GM23338 (cell line): ENCODE data around the gene RTN4IP1. TPM values are rescaled to one million over a fixed set of nuclear protein-coding genes. Genes with fewer than 3 reads are reported as not detected.

Source experiments
- ATAC-seq: fragments of 200-7000 bp; cut with Tn5 transposase; 3 replicates; pipeline ENCODE4 v1.9.1; 2020
- DNase-seq: peaks from one replicate; pipeline ENCODE4 v3.0.0-alpha.2; 2015; ENCODE audit warnings: low spot score
- H2AFZ ChIP-seq: fragments of 200-600 bp; sonication (generic); 2 replicates; pipeline ENCODE4 v1.8.0; 2016; ENCODE audit warnings: antibody characterized with exemption, mild to moderate bottlenecking, moderate library complexity
- H3F3A ChIP-seq: fragments of 200-600 bp; sonication (generic); replicated peaks from 2 replicates; pipeline ENCODE4 v1.8.0; 2017; ENCODE audit warnings: antibody characterized with exemption, mixed run types, low read depth
- H3K27ac ChIP-seq: fragments of 200-600 bp; sonication (generic); 2 replicates; pipeline ENCODE4 v1.6.1; 2016; ENCODE audit warnings: low read depth
- H3K27me3 ChIP-seq: fragments of 200-600 bp; sonication (generic); 2 replicates; pipeline ENCODE4 v1.8.0; 2016; ENCODE audit warnings: mild to moderate bottlenecking, mixed run types, moderate library complexity; ENCODE audit not compliant: insufficient read depth
- H3K36me3 ChIP-seq: fragments of 200-600 bp; sonication (generic); 2 replicates; pipeline ENCODE4 v1.8.0; 2016; ENCODE audit warnings: mild to moderate bottlenecking; ENCODE audit not compliant: insufficient read depth
- H3K4me1 ChIP-seq: fragments of 200-600 bp; sonication (generic); 2 replicates; pipeline ENCODE4 v1.8.0; 2016; ENCODE audit warnings: mild to moderate bottlenecking, moderate library complexity; ENCODE audit not compliant: insufficient read depth
- H3K4me2 ChIP-seq: fragments of 200-600 bp; sonication (generic); 2 replicates; pipeline ENCODE4 v1.7.1; 2017; ENCODE audit warnings: mixed run types
- H3K4me3 ChIP-seq: fragments of 200-600 bp; sonication (generic); 2 replicates; pipeline ENCODE4 v1.6.1; 2016; ENCODE audit warnings: mixed run types
- H3K79me2 ChIP-seq: fragments of 200-600 bp; sonication (generic); replicated peaks from 2 replicates; pipeline ENCODE4 v1.8.0; 2017; ENCODE audit warnings: mild to moderate bottlenecking; ENCODE audit not compliant: insufficient read depth
- H3K9me2 ChIP-seq: fragments of 200-600 bp; sonication (generic); 2 replicates; pipeline ENCODE4 v1.8.0; 2017; ENCODE audit not compliant: insufficient read depth
- H4K20me1 ChIP-seq: fragments of 200-600 bp; sonication (generic); replicated peaks from 2 replicates; pipeline ENCODE4 v1.8.0; 2017; ENCODE audit warnings: mild to moderate bottlenecking; ENCODE audit not compliant: insufficient read depth
- H3K27ac Mint-ChIP-seq: 2 replicates; pipeline ENCODE4 v1.8.0; 2020; ENCODE audit warnings: inconsistent platforms, mild to moderate bottlenecking, moderate library complexity, mixed read lengths
- H3K27me3 Mint-ChIP-seq: 3 replicates; pipeline ENCODE4 v1.8.0; 2022; ENCODE audit warnings: low read depth, mild to moderate bottlenecking, moderate library complexity, mixed read lengths, inconsistent platforms; ENCODE audit not compliant: insufficient read depth, poor library complexity
- H3K36me3 Mint-ChIP-seq: 3 replicates; pipeline ENCODE4 v1.8.0; 2021; ENCODE audit warnings: low read depth, mild to moderate bottlenecking, inconsistent platforms, moderate library complexity, mixed read lengths
- H3K4me1 Mint-ChIP-seq: 3 replicates; pipeline ENCODE4 v1.8.0; 2020; ENCODE audit warnings: mild to moderate bottlenecking, inconsistent platforms, mixed read lengths
- H3K4me3 Mint-ChIP-seq: 3 replicates; pipeline ENCODE4 v1.8.0; 2021; ENCODE audit warnings: moderate library complexity, mild to moderate bottlenecking, inconsistent platforms, mixed read lengths
- H3K9me3 Mint-ChIP-seq: 3 replicates; pipeline ENCODE4 v1.8.0; 2020; ENCODE audit warnings: moderate library complexity, mild to moderate bottlenecking, inconsistent platforms, mixed read lengths
- CREB1 ChIP-seq: fragments of 250-450 bp; sonication (Bioruptor Pico); IDR thresholded peaks from 2 replicates; pipeline ENCODE4 v1.5.0; 2020; ENCODE audit warnings: low read depth, mild to moderate bottlenecking, moderate library complexity
- POLR2AphosphoS5 ChIP-seq: IDR thresholded peaks from 2 replicates; pipeline ENCODE4 v1.6.1; 2016; ENCODE audit warnings: antibody characterized with exemption, low read depth
- polyA plus RNA-seq: library from polyadenylated mRNA; unstranded; fragments of >200 nt; fragmentation: Nextera tagmentation; extraction: Ambion mirVana; gene quantifications from 2 replicates; pipeline ENCODE4 v1.2.1, GENCODE V29; 2016
- total RNA-seq: library from RNA; depleted of rRNA; stranded (reverse); fragments of >200 nt; shearing (Covaris generic); gene quantifications from 2 replicates; pipeline ENCODE4 v1.2.3, GENCODE V29; 2014
- TF ChIP-seq, protein P1 (sequence below): IDR thresholded peaks from 2 replicates; pipeline ENCODE4 v1.6.1; 2016; ENCODE audit warnings: antibody characterized with exemption
- TF ChIP-seq, protein P2 (sequence below): fragments of 250-450 bp; sonication (Bioruptor Pico); IDR thresholded peaks from 2 replicates; pipeline ENCODE4 v1.5.0; 2020; ENCODE audit warnings: mild to moderate bottlenecking, moderate library complexity
- TF ChIP-seq, protein P3 (sequence below): IDR thresholded peaks from one replicate; pipeline ENCODE4 v1.6.1; 2018; ENCODE audit warnings: antibody characterized with exemption; ENCODE audit not compliant: unreplicated experiment

RTN4IP1 gene
- total and polyA plus RNA-seq, 2 experiments from 2014 or later, result 14.5 to 17.5 TPM

DNA sequence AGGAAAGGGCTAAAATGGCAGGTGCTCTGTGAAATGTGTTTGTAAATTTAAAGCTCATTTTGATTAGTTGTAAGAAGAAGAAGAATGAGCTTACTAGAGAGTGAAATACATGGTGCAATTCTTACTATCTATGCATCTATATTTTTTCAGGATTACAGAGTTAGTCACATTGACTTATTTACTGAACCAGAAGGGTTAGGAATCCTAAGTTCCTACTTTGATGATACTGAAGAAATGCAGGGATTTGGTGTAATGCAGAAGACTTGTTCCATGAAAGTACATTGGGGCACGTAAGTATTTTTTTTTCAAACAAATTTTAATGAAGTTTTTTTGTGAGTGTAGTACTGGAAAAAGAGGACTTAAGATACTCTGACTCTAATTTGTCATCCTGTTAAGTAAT, 99.3 kb downstream of the RTN4IP1 start:
- Mint-ChIP-seq H3K27ac (no peak overlapping the region), H3K27me3 (no peaks in the 10 kb centered on the region)
- no peak overlapping the region for H3K27ac ChIP-seq

More for the DNA sequence above, 99.3 kb downstream of the RTN4IP1 start:
- Histone ChIP-seq H3F3A (no peaks in the 10 kb centered on the region), H3K9me2 (no peaks in the 10 kb centered on the region), H3K4me2 (no peak overlapping the region), H3K36me3 (no peaks in the 10 kb centered on the region), H3K4me3 (no peak overlapping the region), H4K20me1 (no peaks in the 10 kb centered on the region), H3K79me2 (no peaks in the 10 kb centered on the region), H2AFZ (no peak overlapping the region), H3K4me1 (0 out of 2 replicates have a peak, but pooled peaks cover 4% of the 10 kb centered on the region), H3K27me3 (no peaks in the 10 kb centered on the region)
- TF ChIP-seq, protein P1, sequence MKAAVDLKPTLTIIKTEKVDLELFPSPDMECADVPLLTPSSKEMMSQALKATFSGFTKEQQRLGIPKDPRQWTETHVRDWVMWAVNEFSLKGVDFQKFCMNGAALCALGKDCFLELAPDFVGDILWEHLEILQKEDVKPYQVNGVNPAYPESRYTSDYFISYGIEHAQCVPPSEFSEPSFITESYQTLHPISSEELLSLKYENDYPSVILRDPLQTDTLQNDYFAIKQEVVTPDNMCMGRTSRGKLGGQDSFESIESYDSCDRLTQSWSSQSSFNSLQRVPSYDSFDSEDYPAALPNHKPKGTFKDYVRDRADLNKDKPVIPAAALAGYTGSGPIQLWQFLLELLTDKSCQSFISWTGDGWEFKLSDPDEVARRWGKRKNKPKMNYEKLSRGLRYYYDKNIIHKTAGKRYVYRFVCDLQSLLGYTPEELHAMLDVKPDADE, result no peak
- TF ChIP-seq CREB1, result no peak
- TF ChIP-seq, protein P2, sequence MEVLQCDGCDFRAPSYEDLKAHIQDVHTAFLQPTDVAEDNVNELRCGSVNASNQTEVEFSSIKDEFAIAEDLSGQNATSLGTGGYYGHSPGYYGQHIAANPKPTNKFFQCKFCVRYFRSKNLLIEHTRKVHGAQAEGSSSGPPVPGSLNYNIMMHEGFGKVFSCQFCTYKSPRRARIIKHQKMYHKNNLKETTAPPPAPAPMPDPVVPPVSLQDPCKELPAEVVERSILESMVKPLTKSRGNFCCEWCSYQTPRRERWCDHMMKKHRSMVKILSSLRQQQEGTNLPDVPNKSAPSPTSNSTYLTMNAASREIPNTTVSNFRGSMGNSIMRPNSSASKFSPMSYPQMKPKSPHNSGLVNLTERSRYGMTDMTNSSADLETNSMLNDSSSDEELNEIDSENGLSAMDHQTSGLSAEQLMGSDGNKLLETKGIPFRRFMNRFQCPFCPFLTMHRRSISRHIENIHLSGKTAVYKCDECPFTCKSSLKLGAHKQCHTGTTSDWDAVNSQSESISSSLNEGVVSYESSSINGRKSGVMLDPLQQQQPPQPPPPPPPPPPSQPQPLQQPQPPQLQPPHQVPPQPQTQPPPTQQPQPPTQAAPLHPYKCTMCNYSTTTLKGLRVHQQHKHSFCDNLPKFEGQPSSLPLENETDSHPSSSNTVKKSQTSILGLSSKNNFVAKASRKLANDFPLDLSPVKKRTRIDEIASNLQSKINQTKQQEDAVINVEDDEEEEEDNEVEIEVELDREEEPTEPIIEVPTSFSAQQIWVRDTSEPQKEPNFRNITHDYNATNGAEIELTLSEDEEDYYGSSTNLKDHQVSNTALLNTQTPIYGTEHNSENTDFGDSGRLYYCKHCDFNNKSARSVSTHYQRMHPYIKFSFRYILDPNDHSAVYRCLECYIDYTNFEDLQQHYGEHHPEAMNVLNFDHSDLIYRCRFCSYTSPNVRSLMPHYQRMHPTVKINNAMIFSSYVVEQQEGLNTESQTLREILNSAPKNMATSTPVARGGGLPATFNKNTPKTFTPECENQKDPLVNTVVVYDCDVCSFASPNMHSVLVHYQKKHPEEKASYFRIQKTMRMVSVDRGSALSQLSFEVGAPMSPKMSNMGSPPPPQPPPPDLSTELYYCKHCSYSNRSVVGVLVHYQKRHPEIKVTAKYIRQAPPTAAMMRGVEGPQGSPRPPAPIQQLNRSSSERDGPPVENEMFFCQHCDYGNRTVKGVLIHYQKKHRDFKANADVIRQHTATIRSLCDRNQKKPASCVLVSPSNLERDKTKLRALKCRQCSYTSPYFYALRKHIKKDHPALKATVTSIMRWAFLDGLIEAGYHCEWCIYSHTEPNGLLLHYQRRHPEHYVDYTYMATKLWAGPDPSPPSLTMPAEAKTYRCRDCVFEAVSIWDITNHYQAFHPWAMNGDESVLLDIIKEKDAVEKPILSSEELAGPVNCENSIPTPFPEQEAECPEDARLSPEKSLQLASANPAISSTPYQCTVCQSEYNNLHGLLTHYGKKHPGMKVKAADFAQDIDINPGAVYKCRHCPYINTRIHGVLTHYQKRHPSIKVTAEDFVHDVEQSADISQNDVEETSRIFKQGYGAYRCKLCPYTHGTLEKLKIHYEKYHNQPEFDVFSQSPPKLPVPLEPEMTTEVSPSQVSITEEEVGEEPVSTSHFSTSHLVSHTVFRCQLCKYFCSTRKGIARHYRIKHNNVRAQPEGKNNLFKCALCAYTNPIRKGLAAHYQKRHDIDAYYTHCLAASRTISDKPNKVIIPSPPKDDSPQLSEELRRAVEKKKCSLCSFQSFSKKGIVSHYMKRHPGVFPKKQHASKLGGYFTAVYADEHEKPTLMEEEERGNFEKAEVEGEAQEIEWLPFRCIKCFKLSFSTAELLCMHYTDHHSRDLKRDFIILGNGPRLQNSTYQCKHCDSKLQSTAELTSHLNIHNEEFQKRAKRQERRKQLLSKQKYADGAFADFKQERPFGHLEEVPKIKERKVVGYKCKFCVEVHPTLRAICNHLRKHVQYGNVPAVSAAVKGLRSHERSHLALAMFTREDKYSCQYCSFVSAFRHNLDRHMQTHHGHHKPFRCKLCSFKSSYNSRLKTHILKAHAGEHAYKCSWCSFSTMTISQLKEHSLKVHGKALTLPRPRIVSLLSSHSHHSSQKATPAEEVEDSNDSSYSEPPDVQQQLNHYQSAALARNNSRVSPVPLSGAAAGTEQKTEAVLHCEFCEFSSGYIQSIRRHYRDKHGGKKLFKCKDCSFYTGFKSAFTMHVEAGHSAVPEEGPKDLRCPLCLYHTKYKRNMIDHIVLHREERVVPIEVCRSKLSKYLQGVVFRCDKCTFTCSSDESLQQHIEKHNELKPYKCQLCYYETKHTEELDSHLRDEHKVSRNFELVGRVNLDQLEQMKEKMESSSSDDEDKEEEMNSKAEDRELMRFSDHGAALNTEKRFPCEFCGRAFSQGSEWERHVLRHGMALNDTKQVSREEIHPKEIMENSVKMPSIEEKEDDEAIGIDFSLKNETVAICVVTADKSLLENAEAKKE (CRISPR knock-in tag), result no peak
- TF ChIP-seq, protein P3, sequence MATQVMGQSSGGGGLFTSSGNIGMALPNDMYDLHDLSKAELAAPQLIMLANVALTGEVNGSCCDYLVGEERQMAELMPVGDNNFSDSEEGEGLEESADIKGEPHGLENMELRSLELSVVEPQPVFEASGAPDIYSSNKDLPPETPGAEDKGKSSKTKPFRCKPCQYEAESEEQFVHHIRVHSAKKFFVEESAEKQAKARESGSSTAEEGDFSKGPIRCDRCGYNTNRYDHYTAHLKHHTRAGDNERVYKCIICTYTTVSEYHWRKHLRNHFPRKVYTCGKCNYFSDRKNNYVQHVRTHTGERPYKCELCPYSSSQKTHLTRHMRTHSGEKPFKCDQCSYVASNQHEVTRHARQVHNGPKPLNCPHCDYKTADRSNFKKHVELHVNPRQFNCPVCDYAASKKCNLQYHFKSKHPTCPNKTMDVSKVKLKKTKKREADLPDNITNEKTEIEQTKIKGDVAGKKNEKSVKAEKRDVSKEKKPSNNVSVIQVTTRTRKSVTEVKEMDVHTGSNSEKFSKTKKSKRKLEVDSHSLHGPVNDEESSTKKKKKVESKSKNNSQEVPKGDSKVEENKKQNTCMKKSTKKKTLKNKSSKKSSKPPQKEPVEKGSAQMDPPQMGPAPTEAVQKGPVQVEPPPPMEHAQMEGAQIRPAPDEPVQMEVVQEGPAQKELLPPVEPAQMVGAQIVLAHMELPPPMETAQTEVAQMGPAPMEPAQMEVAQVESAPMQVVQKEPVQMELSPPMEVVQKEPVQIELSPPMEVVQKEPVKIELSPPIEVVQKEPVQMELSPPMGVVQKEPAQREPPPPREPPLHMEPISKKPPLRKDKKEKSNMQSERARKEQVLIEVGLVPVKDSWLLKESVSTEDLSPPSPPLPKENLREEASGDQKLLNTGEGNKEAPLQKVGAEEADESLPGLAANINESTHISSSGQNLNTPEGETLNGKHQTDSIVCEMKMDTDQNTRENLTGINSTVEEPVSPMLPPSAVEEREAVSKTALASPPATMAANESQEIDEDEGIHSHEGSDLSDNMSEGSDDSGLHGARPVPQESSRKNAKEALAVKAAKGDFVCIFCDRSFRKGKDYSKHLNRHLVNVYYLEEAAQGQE, result no peak
- no peak for TF ChIP-seq POLR2AphosphoS5
- Mint-ChIP-seq H3K4me1 (peaks cover 16% of the 10 kb centered on the region; the same call in 2 of the 3 replicates), H3K4me3 (no peak overlapping the region), H3K36me3 (no peaks in the 10 kb centered on the region), H3K9me3 (no peaks in the 10 kb centered on the region)
- no peak for DNase-seq
- ATAC-seq, result no peak
